ENCODE data around the gene TMEM238.
A peak's percentile ranks its signal among the peaks of the same experiment; 100 is the strongest.

The TMEM238 gene

DNA sequence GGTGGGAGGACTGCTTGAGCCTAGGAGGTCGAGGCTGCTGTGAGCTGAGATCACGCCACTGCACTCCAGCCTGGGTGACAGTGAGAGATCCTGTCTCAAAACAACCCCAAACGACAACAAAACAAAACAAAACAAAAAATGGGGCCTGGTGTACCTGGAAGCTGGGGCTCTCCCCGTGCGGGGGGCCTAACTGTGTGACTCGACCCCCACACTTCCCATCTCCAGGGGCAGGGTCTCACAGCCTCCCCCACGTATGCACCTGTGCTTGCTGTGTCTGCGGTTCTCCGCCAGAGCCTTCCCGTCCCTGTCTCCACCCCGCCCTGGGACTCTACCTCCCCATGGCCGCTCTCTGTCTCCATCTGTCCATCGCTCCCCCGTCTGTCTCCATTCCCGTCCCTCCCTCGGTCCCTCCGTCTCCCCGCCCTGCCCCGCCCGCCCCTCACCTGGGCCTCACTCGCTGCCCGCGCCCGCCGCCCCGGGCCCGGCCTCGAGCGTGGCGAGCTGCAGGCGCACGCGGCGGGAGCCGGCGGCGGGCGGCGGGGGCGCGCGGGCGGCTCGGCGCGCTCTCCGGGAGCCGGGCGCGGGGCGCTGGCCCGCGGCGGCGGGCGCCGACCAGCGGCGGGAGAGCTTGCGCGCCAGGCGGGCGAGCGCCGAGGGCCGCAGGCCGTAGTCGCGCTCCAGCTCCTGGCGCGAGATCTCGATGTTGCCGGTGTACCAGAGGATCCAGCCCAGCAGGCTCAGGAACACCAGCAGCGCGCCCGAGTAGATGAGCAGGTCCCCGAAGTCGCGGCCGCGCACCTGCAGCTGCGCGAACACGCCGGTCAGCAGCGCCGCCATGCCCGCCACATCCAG is 587 bp downstream of the TMEM238 start:
- Histone ChIP-seq H3K27ac (replicated peaks) (peak overlapping the region; percentile 50), H3K4me3 (replicated peaks; ENCODE audit: insufficient read depth, low read length) (peak overlapping the region; percentile 51), H3K27me3 (ENCODE audit: insufficient read depth, poor library complexity, severe bottlenecking) (no peaks in the 10 kb centered on the region)
- DNase-seq (ENCODE audit: low read depth in 1 of 2, low spot score in 1 of 2): peak in 1 of 2 experiments; percentile 64
- TF ChIP-seq GABPA (IDR thresholded peaks at IDR 0.05; ENCODE audit: low read depth): no peak
- no peak; the same call in 1 of the 2 replicates for TF ChIP-seq POLR2AphosphoS5 (IDR thresholded peaks at IDR 0.05; ENCODE audit: low read depth)
- TF ChIP-seq, protein P1, sequence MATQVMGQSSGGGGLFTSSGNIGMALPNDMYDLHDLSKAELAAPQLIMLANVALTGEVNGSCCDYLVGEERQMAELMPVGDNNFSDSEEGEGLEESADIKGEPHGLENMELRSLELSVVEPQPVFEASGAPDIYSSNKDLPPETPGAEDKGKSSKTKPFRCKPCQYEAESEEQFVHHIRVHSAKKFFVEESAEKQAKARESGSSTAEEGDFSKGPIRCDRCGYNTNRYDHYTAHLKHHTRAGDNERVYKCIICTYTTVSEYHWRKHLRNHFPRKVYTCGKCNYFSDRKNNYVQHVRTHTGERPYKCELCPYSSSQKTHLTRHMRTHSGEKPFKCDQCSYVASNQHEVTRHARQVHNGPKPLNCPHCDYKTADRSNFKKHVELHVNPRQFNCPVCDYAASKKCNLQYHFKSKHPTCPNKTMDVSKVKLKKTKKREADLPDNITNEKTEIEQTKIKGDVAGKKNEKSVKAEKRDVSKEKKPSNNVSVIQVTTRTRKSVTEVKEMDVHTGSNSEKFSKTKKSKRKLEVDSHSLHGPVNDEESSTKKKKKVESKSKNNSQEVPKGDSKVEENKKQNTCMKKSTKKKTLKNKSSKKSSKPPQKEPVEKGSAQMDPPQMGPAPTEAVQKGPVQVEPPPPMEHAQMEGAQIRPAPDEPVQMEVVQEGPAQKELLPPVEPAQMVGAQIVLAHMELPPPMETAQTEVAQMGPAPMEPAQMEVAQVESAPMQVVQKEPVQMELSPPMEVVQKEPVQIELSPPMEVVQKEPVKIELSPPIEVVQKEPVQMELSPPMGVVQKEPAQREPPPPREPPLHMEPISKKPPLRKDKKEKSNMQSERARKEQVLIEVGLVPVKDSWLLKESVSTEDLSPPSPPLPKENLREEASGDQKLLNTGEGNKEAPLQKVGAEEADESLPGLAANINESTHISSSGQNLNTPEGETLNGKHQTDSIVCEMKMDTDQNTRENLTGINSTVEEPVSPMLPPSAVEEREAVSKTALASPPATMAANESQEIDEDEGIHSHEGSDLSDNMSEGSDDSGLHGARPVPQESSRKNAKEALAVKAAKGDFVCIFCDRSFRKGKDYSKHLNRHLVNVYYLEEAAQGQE (IDR thresholded peaks at IDR 0.05; ENCODE audit: insufficient replicate concordance, low read depth): no peak
- TF ChIP-seq SPI1 (IDR thresholded peaks at IDR 0.05; ENCODE audit: borderline replicate concordance, low read depth): no peak
- TF ChIP-seq, protein P2, sequence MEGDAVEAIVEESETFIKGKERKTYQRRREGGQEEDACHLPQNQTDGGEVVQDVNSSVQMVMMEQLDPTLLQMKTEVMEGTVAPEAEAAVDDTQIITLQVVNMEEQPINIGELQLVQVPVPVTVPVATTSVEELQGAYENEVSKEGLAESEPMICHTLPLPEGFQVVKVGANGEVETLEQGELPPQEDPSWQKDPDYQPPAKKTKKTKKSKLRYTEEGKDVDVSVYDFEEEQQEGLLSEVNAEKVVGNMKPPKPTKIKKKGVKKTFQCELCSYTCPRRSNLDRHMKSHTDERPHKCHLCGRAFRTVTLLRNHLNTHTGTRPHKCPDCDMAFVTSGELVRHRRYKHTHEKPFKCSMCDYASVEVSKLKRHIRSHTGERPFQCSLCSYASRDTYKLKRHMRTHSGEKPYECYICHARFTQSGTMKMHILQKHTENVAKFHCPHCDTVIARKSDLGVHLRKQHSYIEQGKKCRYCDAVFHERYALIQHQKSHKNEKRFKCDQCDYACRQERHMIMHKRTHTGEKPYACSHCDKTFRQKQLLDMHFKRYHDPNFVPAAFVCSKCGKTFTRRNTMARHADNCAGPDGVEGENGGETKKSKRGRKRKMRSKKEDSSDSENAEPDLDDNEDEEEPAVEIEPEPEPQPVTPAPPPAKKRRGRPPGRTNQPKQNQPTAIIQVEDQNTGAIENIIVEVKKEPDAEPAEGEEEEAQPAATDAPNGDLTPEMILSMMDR (IDR thresholded peaks at IDR 0.05; ENCODE audit: insufficient read depth, low read length): no peak

DNA sequence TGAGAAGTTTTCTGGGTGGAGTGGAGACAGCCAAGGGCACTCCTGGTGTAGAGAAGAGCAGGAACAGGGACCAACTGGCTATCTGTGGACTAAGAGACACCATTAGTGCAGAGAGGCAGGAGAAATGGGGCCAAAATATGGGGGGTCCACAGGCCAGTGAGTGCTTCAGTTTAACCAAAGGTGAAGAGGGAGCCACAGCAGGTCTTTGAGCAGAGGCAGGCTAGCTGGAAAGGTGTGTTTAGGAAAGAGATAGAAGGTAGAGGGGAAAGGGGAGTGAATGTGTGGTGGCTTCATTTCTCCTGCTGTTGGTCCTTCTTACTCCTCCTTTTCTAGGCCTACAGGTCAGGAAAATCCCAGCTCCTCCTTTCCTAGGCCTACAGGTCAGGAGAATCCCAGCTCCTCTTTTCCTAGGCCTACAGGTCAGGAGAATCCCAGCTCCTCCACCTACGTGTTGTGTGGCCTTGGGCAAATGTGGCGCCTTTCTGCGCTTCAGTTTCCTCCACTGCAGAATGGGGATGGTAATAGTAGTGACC is 1.5 kb downstream of the TMEM238 start:
- Histone ChIP-seq H3K27me3 (ENCODE audit: insufficient read depth, poor library complexity, severe bottlenecking) (peaks cover 3% of the 10 kb centered on the region), H3K27ac (replicated peaks) (no peak overlapping the region), H3K4me3 (replicated peaks; ENCODE audit: insufficient read depth, low read length) (no peak overlapping the region)
- no peak for DNase-seq (ENCODE audit: low read depth in 1 of 2, low spot score in 1 of 2)
- TF ChIP-seq, protein P1 (IDR thresholded peaks at IDR 0.05; ENCODE audit: insufficient replicate concordance, low read depth): no peak

DNA sequence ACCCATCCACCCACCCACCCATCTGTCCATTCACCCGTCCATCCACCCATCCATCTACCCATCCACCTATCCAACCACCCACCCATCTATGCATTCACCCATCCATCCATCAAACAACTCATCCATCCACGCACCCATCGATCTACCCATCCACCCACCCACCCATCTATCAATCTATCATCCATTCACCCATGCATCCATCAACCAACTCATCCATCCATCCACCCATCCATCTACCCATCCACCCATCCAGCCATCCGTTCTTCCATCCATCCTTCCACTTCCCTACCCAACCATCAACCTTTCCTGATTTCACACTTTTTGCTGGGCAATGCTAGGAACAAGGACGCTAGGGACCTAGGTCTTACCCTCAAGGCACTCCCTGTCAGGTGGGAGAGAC is 2.1 kb downstream of the TMEM238 start:
- Histone ChIP-seq H3K27ac (replicated peaks) (no peak overlapping the region), H3K27me3 (ENCODE audit: insufficient read depth, poor library complexity, severe bottlenecking) (peaks cover 5% of the 10 kb centered on the region), H3K4me3 (replicated peaks; ENCODE audit: insufficient read depth, low read length) (no peak overlapping the region)
- DNase-seq (ENCODE audit: low read depth in 1 of 2, low spot score in 1 of 2): no peak
- TF ChIP-seq GABPA (IDR thresholded peaks at IDR 0.05; ENCODE audit: low read depth) (no peak), POLR2AphosphoS5 (IDR thresholded peaks at IDR 0.05; ENCODE audit: low read depth) (no peak), SPI1 (IDR thresholded peaks at IDR 0.05; ENCODE audit: borderline replicate concordance, low read depth) (no peak)
- TF ChIP-seq, protein P1 (IDR thresholded peaks at IDR 0.05; ENCODE audit: insufficient replicate concordance, low read depth): no peak
- TF ChIP-seq, protein P2 (IDR thresholded peaks at IDR 0.05; ENCODE audit: insufficient read depth, low read length): no peak
